ENCODE data around the gene MSI2.

The MSI2 gene

DNA sequence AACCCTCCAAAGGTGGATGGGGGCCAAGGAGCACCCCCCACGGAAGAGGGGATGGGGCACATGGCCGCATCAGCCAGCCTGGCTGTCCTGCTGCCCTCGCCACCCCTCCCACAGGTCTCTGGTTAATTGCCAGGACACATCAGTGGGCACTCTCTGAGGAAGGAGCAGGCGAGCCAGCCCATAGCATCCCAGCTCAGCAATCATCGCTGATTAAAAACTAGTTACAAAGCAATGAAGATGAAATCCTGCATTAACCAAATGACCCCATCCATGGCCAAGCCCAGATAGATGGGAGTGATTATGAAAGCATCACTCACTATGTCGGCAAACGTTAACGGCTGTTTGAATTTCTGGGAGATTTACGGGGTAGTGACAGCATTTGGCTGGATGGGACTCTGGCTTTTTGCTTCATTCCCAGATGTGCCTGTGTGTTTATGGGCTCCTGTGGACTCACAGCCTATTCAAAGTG lies 443.5 kb downstream of the MSI2 start (continued):
- TF ChIP-seq ARNTL (CRISPR knock-in tag; IDR thresholded peaks at IDR 0.05; ENCODE audit: borderline replicate concordance, low read depth) (no peak), ZNF565 (CRISPR knock-in tag; conservative IDR thresholded peaks at IDR 0.05; ENCODE audit: low read depth) (no peak), OSR1 (CRISPR knock-in tag; IDR thresholded peaks at IDR 0.05) (no peak), ZNF8 (CRISPR knock-in tag; IDR thresholded peaks at IDR 0.05) (peak; percentile 13; the same call in 1 of the 2 replicates), ZFP3 (CRISPR knock-in tag; IDR thresholded peaks at IDR 0.05) (no peak), BACH2 (CRISPR knock-in tag; IDR thresholded peaks at IDR 0.05; ENCODE audit: borderline replicate concordance) (no peak), RARB (CRISPR knock-in tag; IDR thresholded peaks at IDR 0.05) (no peak), CSRNP3 (CRISPR knock-in tag; IDR thresholded peaks at IDR 0.05) (peak; percentile 39; the same call in 1 of the 2 replicates), ISL1 (CRISPR knock-in tag; IDR thresholded peaks at IDR 0.05) (peak; percentile 59), TOX (CRISPR knock-in tag; IDR thresholded peaks at IDR 0.05; ENCODE audit: borderline replicate concordance) (no peak), ZNF70 (CRISPR knock-in tag; IDR thresholded peaks at IDR 0.05) (no peak; the same call in 1 of the 2 replicates)
- TF ChIP-seq, protein P1, sequence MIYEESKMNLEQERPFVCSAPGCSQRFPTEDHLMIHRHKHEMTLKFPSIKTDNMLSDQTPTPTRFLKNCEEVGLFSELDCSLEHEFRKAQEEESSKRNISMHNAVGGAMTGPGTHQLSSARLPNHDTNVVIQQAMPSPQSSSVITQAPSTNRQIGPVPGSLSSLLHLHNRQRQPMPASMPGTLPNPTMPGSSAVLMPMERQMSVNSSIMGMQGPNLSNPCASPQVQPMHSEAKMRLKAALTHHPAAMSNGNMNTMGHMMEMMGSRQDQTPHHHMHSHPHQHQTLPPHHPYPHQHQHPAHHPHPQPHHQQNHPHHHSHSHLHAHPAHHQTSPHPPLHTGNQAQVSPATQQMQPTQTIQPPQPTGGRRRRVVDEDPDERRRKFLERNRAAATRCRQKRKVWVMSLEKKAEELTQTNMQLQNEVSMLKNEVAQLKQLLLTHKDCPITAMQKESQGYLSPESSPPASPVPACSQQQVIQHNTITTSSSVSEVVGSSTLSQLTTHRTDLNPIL (CRISPR knock-in tag; IDR thresholded peaks at IDR 0.05; ENCODE audit: low read depth), result no peak

DNA sequence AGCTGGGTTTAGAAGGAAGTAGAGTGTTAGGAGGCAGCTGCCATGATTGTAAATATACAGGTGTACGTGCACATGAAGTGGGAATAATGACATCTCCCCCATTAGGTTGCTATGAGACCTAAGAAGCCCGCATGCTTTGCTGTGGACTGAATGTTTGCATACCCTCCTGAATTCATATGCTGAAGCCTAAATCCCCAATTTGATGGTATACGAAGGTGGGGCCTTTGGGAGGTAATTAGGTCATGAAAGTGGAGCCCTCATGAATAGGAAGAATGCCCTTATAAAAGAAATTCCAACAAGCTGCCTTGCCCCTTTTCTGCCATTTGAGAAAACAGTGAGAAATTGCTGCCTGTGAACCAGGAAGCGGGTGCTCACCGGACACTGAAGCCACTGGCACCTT lies 444.8 kb downstream of the MSI2 start:
- TF ChIP-seq PATZ1 (CRISPR knock-in tag; IDR thresholded peaks at IDR 0.05; ENCODE audit: borderline replicate concordance), result no peak
- no peak for TF ChIP-seq ZC3H10 (CRISPR knock-in tag; IDR thresholded peaks at IDR 0.05)
- TF ChIP-seq ZFP3 (CRISPR knock-in tag; IDR thresholded peaks at IDR 0.05), result no peak
- no peak for TF ChIP-seq ZFP30 (CRISPR knock-in tag; IDR thresholded peaks at IDR 0.05)
- no peak for TF ChIP-seq PPARA (CRISPR knock-in tag; IDR thresholded peaks at IDR 0.05; ENCODE audit: borderline replicate concordance)
- no peak for ATAC-seq

GRCh38 chr17:57703273-57703672 lies 446.9 kb downstream of the MSI2 start:
- TF ChIP-seq, protein P2, sequence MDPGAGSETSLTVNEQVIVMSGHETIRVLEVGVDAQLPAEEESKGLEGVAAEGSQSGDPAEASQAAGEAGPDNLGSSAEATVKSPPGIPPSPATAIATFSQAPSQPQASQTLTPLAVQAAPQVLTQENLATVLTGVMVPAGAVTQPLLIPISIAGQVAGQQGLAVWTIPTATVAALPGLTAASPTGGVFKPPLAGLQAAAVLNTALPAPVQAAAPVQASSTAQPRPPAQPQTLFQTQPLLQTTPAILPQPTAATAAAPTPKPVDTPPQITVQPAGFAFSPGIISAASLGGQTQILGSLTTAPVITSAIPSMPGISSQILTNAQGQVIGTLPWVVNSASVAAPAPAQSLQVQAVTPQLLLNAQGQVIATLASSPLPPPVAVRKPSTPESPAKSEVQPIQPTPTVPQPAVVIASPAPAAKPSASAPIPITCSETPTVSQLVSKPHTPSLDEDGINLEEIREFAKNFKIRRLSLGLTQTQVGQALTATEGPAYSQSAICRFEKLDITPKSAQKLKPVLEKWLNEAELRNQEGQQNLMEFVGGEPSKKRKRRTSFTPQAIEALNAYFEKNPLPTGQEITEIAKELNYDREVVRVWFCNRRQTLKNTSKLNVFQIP (CRISPR knock-in tag; IDR thresholded peaks at IDR 0.05; ENCODE audit: borderline replicate concordance, low read depth), result no peak
- TF ChIP-seq SNAI2 (CRISPR knock-in tag; IDR thresholded peaks at IDR 0.05), result no peak
- TF ChIP-seq ARNTL (CRISPR knock-in tag; IDR thresholded peaks at IDR 0.05; ENCODE audit: borderline replicate concordance, low read depth), result no peak
- no peak for TF ChIP-seq ZNF565 (CRISPR knock-in tag; conservative IDR thresholded peaks at IDR 0.05; ENCODE audit: low read depth)
- TF ChIP-seq ZFP3 (CRISPR knock-in tag; IDR thresholded peaks at IDR 0.05), result no peak
- TF ChIP-seq, protein P3, sequence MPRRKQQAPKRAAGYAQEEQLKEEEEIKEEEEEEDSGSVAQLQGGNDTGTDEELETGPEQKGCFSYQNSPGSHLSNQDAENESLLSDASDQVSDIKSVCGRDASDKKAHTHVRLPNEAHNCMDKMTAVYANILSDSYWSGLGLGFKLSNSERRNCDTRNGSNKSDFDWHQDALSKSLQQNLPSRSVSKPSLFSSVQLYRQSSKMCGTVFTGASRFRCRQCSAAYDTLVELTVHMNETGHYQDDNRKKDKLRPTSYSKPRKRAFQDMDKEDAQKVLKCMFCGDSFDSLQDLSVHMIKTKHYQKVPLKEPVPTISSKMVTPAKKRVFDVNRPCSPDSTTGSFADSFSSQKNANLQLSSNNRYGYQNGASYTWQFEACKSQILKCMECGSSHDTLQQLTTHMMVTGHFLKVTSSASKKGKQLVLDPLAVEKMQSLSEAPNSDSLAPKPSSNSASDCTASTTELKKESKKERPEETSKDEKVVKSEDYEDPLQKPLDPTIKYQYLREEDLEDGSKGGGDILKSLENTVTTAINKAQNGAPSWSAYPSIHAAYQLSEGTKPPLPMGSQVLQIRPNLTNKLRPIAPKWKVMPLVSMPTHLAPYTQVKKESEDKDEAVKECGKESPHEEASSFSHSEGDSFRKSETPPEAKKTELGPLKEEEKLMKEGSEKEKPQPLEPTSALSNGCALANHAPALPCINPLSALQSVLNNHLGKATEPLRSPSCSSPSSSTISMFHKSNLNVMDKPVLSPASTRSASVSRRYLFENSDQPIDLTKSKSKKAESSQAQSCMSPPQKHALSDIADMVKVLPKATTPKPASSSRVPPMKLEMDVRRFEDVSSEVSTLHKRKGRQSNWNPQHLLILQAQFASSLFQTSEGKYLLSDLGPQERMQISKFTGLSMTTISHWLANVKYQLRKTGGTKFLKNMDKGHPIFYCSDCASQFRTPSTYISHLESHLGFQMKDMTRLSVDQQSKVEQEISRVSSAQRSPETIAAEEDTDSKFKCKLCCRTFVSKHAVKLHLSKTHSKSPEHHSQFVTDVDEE (CRISPR knock-in tag; IDR thresholded peaks at IDR 0.05), result no peak
- no peak for TF ChIP-seq ZNF70 (CRISPR knock-in tag; IDR thresholded peaks at IDR 0.05)
- no peak for TF ChIP-seq ZC3H10 (CRISPR knock-in tag; IDR thresholded peaks at IDR 0.05)
- ATAC-seq, result no peak

- no peak for ATAC-seq
- no peak for TF ChIP-seq ISL1 (CRISPR knock-in tag; IDR thresholded peaks at IDR 0.05)
- no peak for TF ChIP-seq ZNF565 (CRISPR knock-in tag; conservative IDR thresholded peaks at IDR 0.05; ENCODE audit: low read depth)
- TF ChIP-seq GLIS3 (CRISPR knock-in tag; IDR thresholded peaks at IDR 0.05), result no peak
- TF ChIP-seq SNAI2 (CRISPR knock-in tag; IDR thresholded peaks at IDR 0.05), result no peak
- no peak for TF ChIP-seq ZNF8 (CRISPR knock-in tag; IDR thresholded peaks at IDR 0.05)
- TF ChIP-seq TCF4 (CRISPR knock-in tag; IDR thresholded peaks at IDR 0.05; ENCODE audit: borderline replicate concordance), result no peak
Measured at GRCh38 chr17:57704448-57704847, 448.1 kb downstream of the MSI2 start.
